Thyroid gland (tissue), 4 donors: ENCODE measurements around the gene IFT122.

Experiments
- POLR2A ChIP-seq, 2 donors: fragments of 450-650 bp; IDR thresholded peaks; one replicate each; pipeline ENCODE4 v1.6.1; 2017; ENCODE audit warnings: antibody characterized with exemption in 2 of 2, mild to moderate bottlenecking in 2 of 2, moderate library complexity in 1 of 2
- TF ChIP-seq, protein P1 (sequence below), 6 experiments: fragments of 200-600 bp in 3 of 6; fragments of 450-650 bp in 3 of 6; sonication (generic) in 3 of 6; IDR thresholded peaks; one replicate each; pipeline ENCODE4 v1.5.1; 2016 to 2019; ENCODE audit warnings: antibody characterized with exemption in 6 of 6, mild to moderate bottlenecking in 2 of 6, inconsistent platforms in 1 of 6, moderate library complexity in 1 of 6

DNA sequence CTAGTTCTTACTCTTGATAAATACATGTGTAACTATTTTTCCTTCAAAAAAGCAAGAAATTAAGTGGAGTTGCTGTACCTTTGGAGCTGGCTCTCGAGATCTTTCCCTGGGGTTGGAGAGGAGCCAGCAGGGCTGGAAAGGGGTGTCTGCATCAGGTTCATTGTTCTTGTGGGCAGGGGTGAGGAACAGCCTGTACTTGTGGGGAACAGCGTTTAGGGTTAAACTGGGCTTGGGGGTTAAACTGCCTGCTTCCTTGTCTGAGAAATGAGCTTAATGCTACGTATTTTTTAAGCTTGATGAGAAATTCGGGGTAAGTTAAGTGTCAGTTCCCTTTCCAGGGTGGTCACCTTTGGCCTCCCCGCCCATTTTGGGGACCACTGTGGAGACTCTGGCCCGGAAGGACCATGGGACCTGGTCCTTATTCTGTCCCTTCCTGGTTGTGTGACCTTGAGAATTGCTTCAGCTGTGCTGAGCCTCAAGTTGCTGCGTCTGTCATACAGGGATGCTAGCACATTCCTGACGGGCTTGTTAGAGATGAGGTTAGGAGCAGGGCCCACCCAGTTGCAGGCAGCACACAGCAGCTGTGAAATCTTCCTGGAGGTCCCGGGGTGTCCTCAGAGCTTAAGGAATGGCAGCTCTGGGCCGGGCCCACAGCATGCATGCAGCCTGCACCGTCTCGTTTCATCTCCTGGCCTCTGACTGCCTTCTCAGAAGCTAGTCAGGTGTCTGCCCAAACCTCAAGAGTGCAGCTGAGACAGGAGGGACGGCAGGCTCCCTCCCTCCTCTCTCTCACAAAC, 114.5 kb downstream of the IFT122 start:
- TF ChIP-seq, protein P1, sequence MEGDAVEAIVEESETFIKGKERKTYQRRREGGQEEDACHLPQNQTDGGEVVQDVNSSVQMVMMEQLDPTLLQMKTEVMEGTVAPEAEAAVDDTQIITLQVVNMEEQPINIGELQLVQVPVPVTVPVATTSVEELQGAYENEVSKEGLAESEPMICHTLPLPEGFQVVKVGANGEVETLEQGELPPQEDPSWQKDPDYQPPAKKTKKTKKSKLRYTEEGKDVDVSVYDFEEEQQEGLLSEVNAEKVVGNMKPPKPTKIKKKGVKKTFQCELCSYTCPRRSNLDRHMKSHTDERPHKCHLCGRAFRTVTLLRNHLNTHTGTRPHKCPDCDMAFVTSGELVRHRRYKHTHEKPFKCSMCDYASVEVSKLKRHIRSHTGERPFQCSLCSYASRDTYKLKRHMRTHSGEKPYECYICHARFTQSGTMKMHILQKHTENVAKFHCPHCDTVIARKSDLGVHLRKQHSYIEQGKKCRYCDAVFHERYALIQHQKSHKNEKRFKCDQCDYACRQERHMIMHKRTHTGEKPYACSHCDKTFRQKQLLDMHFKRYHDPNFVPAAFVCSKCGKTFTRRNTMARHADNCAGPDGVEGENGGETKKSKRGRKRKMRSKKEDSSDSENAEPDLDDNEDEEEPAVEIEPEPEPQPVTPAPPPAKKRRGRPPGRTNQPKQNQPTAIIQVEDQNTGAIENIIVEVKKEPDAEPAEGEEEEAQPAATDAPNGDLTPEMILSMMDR (IDR thresholded peaks at IDR 0.05) = no peak
- no peak for TF ChIP-seq POLR2A (IDR thresholded peaks at IDR 0.05)
